ENCODE measurements around the gene CNST. TPM values are rescaled to one million over a fixed set of nuclear protein-coding genes. Genes with fewer than 3 reads are reported as not detected.

CNST gene
- total and polyA plus RNA-seq, 9 of the 15 experiments (the other 6 are each of a cell fraction or from before 2014, with no cell fraction given): 17.0 to 55.3 (median 30.8) TPM

GRCh38 chr1:246705368-246705767 lies 139.1 kb downstream of the CNST start:
- Histone ChIP-seq H3K9me1 (ENCODE audit: control insufficient read depth, insufficient read depth, low read length) (no peaks in the 10 kb centered on the region), H2AFZ (ENCODE audit: low read depth, low read length) (no peak overlapping the region), H4K20me1 (replicated peaks; ENCODE audit: control insufficient read depth, insufficient read depth, low read length) (no peaks in the 10 kb centered on the region), H3K27me3 (ENCODE audit: control insufficient read depth in 2 of 2, insufficient read depth in 2 of 2, low read length in 2 of 2) (no peaks in the 10 kb centered on the region), H3K9ac (ENCODE audit: insufficient read depth in 1 of 2, low read depth in 2 of 2, low read length in 2 of 2) (no peak overlapping the region), H3K4me3 (no peak overlapping the region), H3K9me3 (replicated peaks; ENCODE audit: control insufficient read depth, insufficient read depth, low read depth, low read length) (no peaks in the 10 kb centered on the region), H3K36me3 (ENCODE audit: control insufficient read depth, insufficient read depth, low read length) (no peaks in the 10 kb centered on the region), H3K27ac (ENCODE audit: extremely low read depth, low read depth, low read length) (no peak overlapping the region), H3K79me2 (ENCODE audit: control insufficient read depth, insufficient read depth, low read length) (no peaks in the 10 kb centered on the region), H3K4me1 (replicated peaks in 1 of 2; ENCODE audit: control insufficient read depth in 2 of 2, insufficient read depth in 2 of 2, low read length in 2 of 2) (no peaks in the 10 kb centered on the region), H3K4me2 (ENCODE audit: insufficient read depth, low read length) (no peak overlapping the region)
- WGBS (ENCODE audit: insufficient coverage, low coverage, missing lambda C conversion rate): 15% methylated on average over 3 of the region's 3 CpGs
- TF ChIP-seq KAT2B (IDR thresholded peaks at IDR 0.05; ENCODE audit: low read depth, low read length): no peak
- TF ChIP-seq ZNF707 (CRISPR knock-in tag; conservative IDR thresholded peaks at IDR 0.05): no peak
- no peak for TF ChIP-seq CBX2 (IDR thresholded peaks at IDR 0.05; ENCODE audit: insufficient read depth, low read length, poor library complexity, severe bottlenecking)
- TF ChIP-seq NEUROD1 (IDR thresholded peaks at IDR 0.05; ENCODE audit: borderline replicate concordance, low read depth, low read length, partially characterized antibody): no peak
- no peak for TF ChIP-seq HSF4 (CRISPR knock-in tag; IDR thresholded peaks at IDR 0.05; ENCODE audit: borderline replicate concordance)
- no peak for TF ChIP-seq ZNF589 (CRISPR knock-in tag; IDR thresholded peaks at IDR 0.05; ENCODE audit: low read depth)
- TF ChIP-seq ESRRA (IDR thresholded peaks at IDR 0.05; ENCODE audit: borderline replicate concordance, low read depth): no peak
- no peak for TF ChIP-seq STAG1 (CRISPR knock-in tag; IDR thresholded peaks at IDR 0.05; ENCODE audit: borderline replicate concordance)
- no peak for TF ChIP-seq STAT5B (CRISPR knock-in tag; IDR thresholded peaks at IDR 0.05)
- no peak for FAIRE-seq
- in situ Hi-C loops (cut with MboI) (no loop called here), intact Hi-C loops (cut with micrococcal nuclease) (no loop called here)
- ChIA-PET CTCF (ENCODE audit: low intra/inter-chr PET ratio) (no interaction called here), POLR2A (interaction anchor here (0.6 kb wide), 1 partner anchor 240 kb away, joined by 3 read pairs; no protein-coding TSS in a partner anchor)
- no TSS peak for BruUV-seq (replicated peaks)
- ATAC-seq: no peak
- no peak for DNase-seq (ENCODE audit: extremely low read depth in 1 of 4, low spot score in 3 of 4)

Data from K562 (cell line).